Gastroesophageal sphincter (tissue), 3 donors: ENCODE measurements around the gene FYN.

Source experiments
- EP300 ChIP-seq: sonication (generic); formaldehyde crosslinking; IDR thresholded peaks from one replicate; pipeline ENCODE4 v1.6.1; 2017; ENCODE audit warnings: antibody characterized with exemption, mild to moderate bottlenecking
- POLR2A ChIP-seq, 2 donors: fragments of 450-650 bp; IDR thresholded peaks; one replicate each; pipeline ENCODE4 v1.6.1; 2017; ENCODE audit warnings: antibody characterized with exemption in 2 of 2, mild to moderate bottlenecking in 2 of 2, moderate library complexity in 1 of 2
- POLR2AphosphoS5 ChIP-seq: sonication (generic); formaldehyde crosslinking; IDR thresholded peaks from one replicate; pipeline ENCODE4 v1.6.1; 2017; ENCODE audit warnings: antibody characterized with exemption
- TF ChIP-seq, protein P1 (sequence below), 4 experiments: fragments of 200-600 bp in 2 of 4; fragments of 450-650 bp in 2 of 4; sonication (generic) in 1 of 4; IDR thresholded peaks; one replicate each; pipeline ENCODE4 v1.5.1; 2017 to 2019; ENCODE audit warnings: antibody characterized with exemption in 4 of 4, mild to moderate bottlenecking in 2 of 4, moderate library complexity in 2 of 4

GRCh38 chr6:111899531-111899930, 26.3 kb upstream of the FYN start:
- TF ChIP-seq POLR2A (IDR thresholded peaks at IDR 0.05) (no peak), EP300 (no peak), POLR2AphosphoS5 (no peak)
- TF ChIP-seq, protein P1, sequence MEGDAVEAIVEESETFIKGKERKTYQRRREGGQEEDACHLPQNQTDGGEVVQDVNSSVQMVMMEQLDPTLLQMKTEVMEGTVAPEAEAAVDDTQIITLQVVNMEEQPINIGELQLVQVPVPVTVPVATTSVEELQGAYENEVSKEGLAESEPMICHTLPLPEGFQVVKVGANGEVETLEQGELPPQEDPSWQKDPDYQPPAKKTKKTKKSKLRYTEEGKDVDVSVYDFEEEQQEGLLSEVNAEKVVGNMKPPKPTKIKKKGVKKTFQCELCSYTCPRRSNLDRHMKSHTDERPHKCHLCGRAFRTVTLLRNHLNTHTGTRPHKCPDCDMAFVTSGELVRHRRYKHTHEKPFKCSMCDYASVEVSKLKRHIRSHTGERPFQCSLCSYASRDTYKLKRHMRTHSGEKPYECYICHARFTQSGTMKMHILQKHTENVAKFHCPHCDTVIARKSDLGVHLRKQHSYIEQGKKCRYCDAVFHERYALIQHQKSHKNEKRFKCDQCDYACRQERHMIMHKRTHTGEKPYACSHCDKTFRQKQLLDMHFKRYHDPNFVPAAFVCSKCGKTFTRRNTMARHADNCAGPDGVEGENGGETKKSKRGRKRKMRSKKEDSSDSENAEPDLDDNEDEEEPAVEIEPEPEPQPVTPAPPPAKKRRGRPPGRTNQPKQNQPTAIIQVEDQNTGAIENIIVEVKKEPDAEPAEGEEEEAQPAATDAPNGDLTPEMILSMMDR (IDR thresholded peaks at IDR 0.05) = no peak
